ENCODE measurements around the gene CCR9.

Gene CCR9

DNA sequence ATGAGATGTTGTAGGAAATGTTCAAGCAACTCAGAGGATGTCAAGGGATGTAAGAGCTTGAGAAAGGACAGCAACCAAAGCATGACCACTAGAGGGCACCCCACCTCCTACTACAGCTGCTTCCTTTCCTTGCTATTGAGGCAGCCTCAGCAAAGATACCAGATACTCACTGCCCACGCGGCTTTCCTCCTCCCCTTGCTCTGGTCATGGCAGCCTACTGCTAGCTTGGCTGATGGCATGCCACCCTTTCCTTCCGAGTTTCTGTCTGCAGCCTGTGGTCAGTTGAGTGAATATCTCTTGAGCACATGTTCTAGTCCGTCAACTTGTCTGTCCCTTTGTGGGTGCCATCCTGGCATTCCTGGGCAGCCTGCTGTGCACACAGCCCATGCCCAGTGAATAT is 52.5 kb downstream of the CCR9 start:
- Histone ChIP-seq H3K27me3 (ENCODE audit: control insufficient read depth, insufficient read depth, low read length) (no peaks in the 10 kb centered on the region), H3K27ac (ENCODE audit: low read depth, low read length) (no peak overlapping the region), H3K9me3 (ENCODE audit: control insufficient read depth, insufficient read depth, low read depth, low read length) (no peaks in the 10 kb centered on the region), H3K9ac (ENCODE audit: low read length) (no peak overlapping the region), H3K4me1 (ENCODE audit: control insufficient read depth, insufficient read depth, low read length) (peaks cover 14% of the 10 kb centered on the region; the same call in 1 of the 2 replicates), H3K4me3 (ENCODE audit: low read depth, low read length) (no peak overlapping the region), H3K36me3 (ENCODE audit: control insufficient read depth, insufficient read depth, low read length) (peaks cover 32% of the 10 kb centered on the region)

DNA sequence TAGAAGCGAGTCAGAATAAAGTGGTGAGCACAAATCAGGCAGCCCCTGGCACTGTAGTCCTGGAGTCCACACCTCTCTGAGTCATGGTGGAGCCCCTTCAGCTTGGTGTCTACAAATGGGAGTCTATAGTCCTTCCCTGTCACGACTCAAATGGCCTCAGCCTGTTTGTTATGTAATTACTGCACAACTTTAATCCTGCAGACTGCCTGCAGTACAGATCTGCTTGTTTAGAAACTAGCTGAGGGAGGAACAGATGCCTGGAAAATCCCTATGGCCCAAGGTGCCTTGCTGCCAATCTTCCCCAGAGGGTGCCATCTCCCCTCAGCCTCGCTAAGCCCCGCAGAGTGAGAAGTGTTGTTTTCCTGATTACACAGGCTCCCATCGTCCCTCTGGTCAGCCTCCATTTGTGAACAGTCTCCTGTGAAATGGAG is 53.0 kb downstream of the CCR9 start:
- Histone ChIP-seq H3K9ac (ENCODE audit: low read length) (no peak overlapping the region), H3K4me3 (ENCODE audit: low read depth, low read length) (no peak overlapping the region), H3K4me1 (ENCODE audit: control insufficient read depth, insufficient read depth, low read length) (peaks cover 14% of the 10 kb centered on the region; the same call in 1 of the 2 replicates), H3K36me3 (ENCODE audit: control insufficient read depth, insufficient read depth, low read length) (peaks cover 32% of the 10 kb centered on the region), H3K27ac (ENCODE audit: low read depth, low read length) (no peak overlapping the region), H3K27me3 (ENCODE audit: control insufficient read depth, insufficient read depth, low read length) (no peaks in the 10 kb centered on the region), H3K9me3 (ENCODE audit: control insufficient read depth, insufficient read depth, low read depth, low read length) (no peaks in the 10 kb centered on the region)

DNA sequence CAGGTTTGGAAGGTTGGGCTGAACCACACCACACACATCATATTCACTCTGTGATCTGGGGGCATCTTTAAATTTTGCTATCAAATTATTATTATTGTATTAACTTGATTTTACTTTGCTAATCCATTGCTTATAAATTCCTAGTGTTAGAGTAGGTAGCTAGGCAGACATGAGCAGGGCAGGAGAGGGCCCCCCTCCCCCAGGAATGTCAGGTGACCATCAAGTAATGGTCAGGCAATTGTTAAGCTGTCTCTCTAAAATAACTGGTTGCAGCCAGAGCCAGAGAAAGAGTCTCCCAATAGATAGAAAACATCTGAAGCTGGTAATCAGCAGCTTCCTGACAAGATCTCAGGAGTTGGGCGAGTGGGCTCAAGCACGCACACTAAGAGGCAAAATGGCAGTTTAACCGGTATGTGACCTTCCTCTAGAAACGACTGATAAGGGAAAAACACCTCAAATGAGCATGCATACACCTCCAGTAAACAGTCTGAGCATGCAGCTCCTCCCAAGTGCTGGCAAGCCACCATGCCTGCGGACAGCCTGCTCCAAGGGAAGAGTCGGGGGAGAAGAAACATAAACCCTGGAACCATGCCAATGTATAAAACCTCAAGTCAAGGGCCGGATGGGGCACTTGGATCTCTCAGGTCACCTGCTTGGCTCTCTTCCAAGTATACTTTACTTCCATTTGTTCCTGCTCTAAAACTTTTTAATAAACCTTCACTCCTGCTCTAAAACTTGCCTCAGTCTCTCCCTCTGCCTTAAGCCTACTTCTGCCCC is 53.8 kb downstream of the CCR9 start:
- Histone ChIP-seq H3K27me3 (ENCODE audit: control insufficient read depth, insufficient read depth, low read length) (no peaks in the 10 kb centered on the region), H3K9me3 (ENCODE audit: control insufficient read depth, insufficient read depth, low read depth, low read length) (no peaks in the 10 kb centered on the region), H3K9ac (ENCODE audit: low read length) (no peak overlapping the region), H3K4me1 (ENCODE audit: control insufficient read depth, insufficient read depth, low read length) (peaks cover 14% of the 10 kb centered on the region; the same call in 1 of the 2 replicates), H3K4me3 (ENCODE audit: low read depth, low read length) (no peak overlapping the region), H3K27ac (ENCODE audit: low read depth, low read length) (no peak overlapping the region), H3K36me3 (ENCODE audit: control insufficient read depth, insufficient read depth, low read length) (peaks cover 26% of the 10 kb centered on the region)

GRCh38 chr3:45940781-45941365 is 54.5 kb downstream of the CCR9 start:
- H3K9ac ChIP-seq (ENCODE audit: low read length) = no peak overlapping the region
- no peaks in the 10 kb centered on the region for H3K27me3 ChIP-seq (ENCODE audit: control insufficient read depth, insufficient read depth, low read length)
- H3K9me3 ChIP-seq (ENCODE audit: control insufficient read depth, insufficient read depth, low read depth, low read length) = no peaks in the 10 kb centered on the region
- no peak overlapping the region for H3K4me3 ChIP-seq (ENCODE audit: low read depth, low read length)
- no peak overlapping the region for H3K27ac ChIP-seq (ENCODE audit: low read depth, low read length)
- H3K36me3 ChIP-seq (ENCODE audit: control insufficient read depth, insufficient read depth, low read length) = peaks cover 21% of the 10 kb centered on the region
- peaks cover 14% of the 10 kb centered on the region; the same call in 1 of the 2 replicates for H3K4me1 ChIP-seq (ENCODE audit: control insufficient read depth, insufficient read depth, low read length)

DNA sequence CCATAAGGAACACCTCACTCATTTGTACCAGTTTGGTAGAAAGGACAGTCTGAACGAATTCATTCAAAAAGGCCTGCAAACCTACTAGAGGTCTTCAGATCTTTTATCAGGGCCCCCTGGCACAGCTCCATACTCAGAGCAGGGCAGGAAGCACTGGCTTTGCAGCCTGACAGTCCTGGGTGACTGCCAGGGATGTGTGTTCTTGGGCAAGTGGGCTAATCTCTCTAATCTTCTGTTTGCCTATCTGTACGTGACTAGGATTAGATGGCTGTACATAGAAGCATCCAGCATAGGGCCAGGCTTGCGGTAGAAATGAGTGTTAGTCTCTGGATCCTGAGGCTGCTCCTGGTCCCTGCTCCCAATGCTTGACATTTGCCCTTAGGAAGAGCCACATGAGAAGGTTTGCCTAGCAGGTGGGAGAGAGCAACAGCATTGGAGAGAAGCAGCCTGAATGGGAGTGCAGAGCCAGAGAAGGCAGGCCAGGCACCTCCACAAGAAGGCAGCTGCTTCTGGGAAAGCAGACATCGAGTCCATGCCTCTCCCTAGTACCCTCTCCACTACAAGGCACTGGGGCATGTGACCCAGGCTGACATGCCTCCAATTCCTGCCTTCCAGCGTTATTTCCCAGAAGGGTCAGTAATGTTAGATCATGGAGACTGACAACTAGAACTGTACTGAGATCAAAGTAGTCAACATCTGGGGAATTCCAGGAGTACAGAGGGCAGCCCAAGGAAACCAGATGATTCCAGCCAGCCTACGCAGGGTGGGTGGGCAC is 55.9 kb downstream of the CCR9 start:
- no peaks in the 10 kb centered on the region for H3K27me3 ChIP-seq (ENCODE audit: control insufficient read depth, insufficient read depth, low read length)
- H3K4me1 ChIP-seq (ENCODE audit: control insufficient read depth, insufficient read depth, low read length) = peaks cover 14% of the 10 kb centered on the region; the same call in 1 of the 2 replicates
- no peak overlapping the region for H3K9ac ChIP-seq (ENCODE audit: low read length)
- H3K9me3 ChIP-seq (ENCODE audit: control insufficient read depth, insufficient read depth, low read depth, low read length) = no peaks in the 10 kb centered on the region
- peaks cover 18% of the 10 kb centered on the region for H3K36me3 ChIP-seq (ENCODE audit: control insufficient read depth, insufficient read depth, low read length)
- no peak overlapping the region for H3K4me3 ChIP-seq (ENCODE audit: low read depth, low read length)
- no peak overlapping the region for H3K27ac ChIP-seq (ENCODE audit: low read depth, low read length)

DNA sequence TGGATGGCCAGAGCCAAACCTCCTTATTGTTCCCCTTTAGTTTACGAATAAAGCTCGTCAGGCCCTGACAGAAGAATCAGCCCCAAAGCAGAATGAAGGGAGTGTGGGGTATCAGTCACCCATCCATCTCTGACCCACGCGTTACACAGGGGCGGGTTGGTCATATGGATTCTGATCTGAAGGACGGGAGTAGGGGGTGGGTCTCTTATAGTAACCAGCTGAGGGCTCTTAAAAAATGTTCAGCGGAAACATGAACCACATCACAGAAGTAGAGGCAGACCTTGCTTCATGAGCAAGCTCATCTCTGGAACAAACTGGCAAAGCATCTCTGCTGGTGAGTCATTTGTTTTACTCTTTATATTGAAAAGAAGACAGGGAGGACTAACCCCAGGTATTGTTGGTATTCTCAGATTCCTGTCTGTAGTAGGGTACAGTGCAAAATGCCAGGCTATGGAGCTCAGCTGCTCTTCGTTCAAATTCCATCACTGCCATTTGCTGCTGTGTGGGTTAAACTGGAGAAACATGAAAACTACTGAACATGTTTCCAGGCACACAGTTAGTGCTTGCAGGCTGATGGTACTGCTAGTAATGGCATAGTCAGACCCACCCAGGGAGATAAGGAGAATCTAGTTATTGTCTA is 57.0 kb downstream of the CCR9 start, which contains the start of gene CXCR6:
CXCR6 (plus strand) TSS at position 258 of the 640 bp plus-strand sequence. CDS start 3,018 bp downstream, outside the sequence.
- no peak within 1 kb of the TSS for H3K27ac ChIP-seq (ENCODE audit: low read depth, low read length)

DNA sequence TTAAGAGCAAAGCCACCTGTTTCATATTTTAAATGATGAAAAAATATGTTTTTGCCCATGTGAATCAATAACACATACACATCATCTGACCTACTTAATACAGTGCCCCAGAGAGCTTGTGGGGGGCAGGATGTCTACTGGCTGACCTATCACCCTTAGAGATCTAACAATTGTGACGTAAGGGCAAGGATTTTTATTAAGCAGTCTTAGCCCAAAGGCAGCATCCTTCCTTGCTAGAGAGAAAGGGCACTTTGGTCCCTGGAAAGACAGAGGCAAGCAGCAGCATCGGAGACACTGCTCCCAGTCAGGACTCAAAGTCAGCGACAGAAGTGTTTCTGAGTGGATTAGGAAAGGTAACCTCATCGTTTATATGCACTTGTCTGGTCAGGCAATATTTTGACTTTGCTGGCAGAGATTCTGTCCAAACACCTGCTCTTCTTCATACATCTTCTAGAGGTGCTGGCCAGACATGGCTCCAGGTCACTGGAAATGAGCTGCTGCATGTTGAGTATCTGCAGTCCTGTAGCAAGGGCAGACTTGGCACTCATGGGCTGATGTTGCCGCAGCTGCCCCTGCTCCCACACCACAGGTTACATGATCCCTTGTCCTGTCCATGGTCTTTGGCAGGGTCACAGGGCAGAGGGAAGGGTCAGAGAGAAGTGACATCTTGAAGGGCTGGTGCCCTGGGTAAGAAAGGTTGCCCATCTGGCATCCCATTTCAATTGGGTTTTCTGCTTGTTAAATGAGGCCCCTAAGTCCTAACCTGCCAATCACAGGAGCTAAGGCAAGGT is 58.7 kb downstream of the CCR9 start:
- H3K4me1 ChIP-seq (ENCODE audit: control insufficient read depth, insufficient read depth, low read length) = 0 out of 2 replicates have a peak, but pooled peaks cover 2% of the 10 kb centered on the region
- no peak overlapping the region for H3K9ac ChIP-seq (ENCODE audit: low read length)
- no peak overlapping the region for H3K4me3 ChIP-seq (ENCODE audit: low read depth, low read length)
- H3K9me3 ChIP-seq (ENCODE audit: control insufficient read depth, insufficient read depth, low read depth, low read length) = no peaks in the 10 kb centered on the region
- H3K27me3 ChIP-seq (ENCODE audit: control insufficient read depth, insufficient read depth, low read length) = no peaks in the 10 kb centered on the region
- peaks cover 40% of the 10 kb centered on the region for H3K36me3 ChIP-seq (ENCODE audit: control insufficient read depth, insufficient read depth, low read length)
- H3K27ac ChIP-seq (ENCODE audit: low read depth, low read length) = no peak overlapping the region

More for the DNA sequence above, 57.0 kb downstream of the CCR9 start, which contains the start of gene CXCR6:
- Histone ChIP-seq H3K4me1 (ENCODE audit: control insufficient read depth, insufficient read depth, low read length) (peaks cover 14% of the 10 kb centered on the region; the same call in 1 of the 2 replicates), H3K9ac (ENCODE audit: low read length) (no peak within 1 kb of the TSS), H3K27me3 (ENCODE audit: control insufficient read depth, insufficient read depth, low read length) (no peaks in the 10 kb centered on the region), H3K9me3 (ENCODE audit: control insufficient read depth, insufficient read depth, low read depth, low read length) (no peaks in the 10 kb centered on the region), H3K36me3 (ENCODE audit: control insufficient read depth, insufficient read depth, low read length) (peaks cover 23% of the 10 kb centered on the region), H3K4me3 (ENCODE audit: low read depth, low read length) (no peak within 1 kb of the TSS)

GRCh38 chr3:45946307-45946706 is 60.0 kb downstream of the CCR9 start:
- Histone ChIP-seq H3K36me3 (ENCODE audit: control insufficient read depth, insufficient read depth, low read length) (peaks cover 52% of the 10 kb centered on the region), H3K9me3 (ENCODE audit: control insufficient read depth, insufficient read depth, low read depth, low read length) (no peaks in the 10 kb centered on the region), H3K27ac (ENCODE audit: low read depth, low read length) (no peak overlapping the region), H3K27me3 (ENCODE audit: control insufficient read depth, insufficient read depth, low read length) (no peaks in the 10 kb centered on the region), H3K4me3 (ENCODE audit: low read depth, low read length) (no peak overlapping the region), H3K9ac (ENCODE audit: low read length) (no peak overlapping the region), H3K4me1 (ENCODE audit: control insufficient read depth, insufficient read depth, low read length) (no peaks in the 10 kb centered on the region)

- Histone ChIP-seq H3K4me3 (ENCODE audit: low read depth, low read length) (no peak overlapping the region), H3K4me1 (ENCODE audit: control insufficient read depth, insufficient read depth, low read length) (no peaks in the 10 kb centered on the region), H3K9ac (ENCODE audit: low read length) (no peak overlapping the region), H3K36me3 (ENCODE audit: control insufficient read depth, insufficient read depth, low read length) (peaks cover 58% of the 10 kb centered on the region), H3K9me3 (ENCODE audit: control insufficient read depth, insufficient read depth, low read depth, low read length) (no peaks in the 10 kb centered on the region), H3K27ac (ENCODE audit: low read depth, low read length) (no peak overlapping the region), H3K27me3 (ENCODE audit: control insufficient read depth, insufficient read depth, low read length) (no peaks in the 10 kb centered on the region)
Observed at GRCh38 chr3:45946875-45947274, 60.5 kb downstream of the CCR9 start.

- Histone ChIP-seq H3K9ac (ENCODE audit: low read length) (no peak overlapping the region), H3K4me1 (ENCODE audit: control insufficient read depth, insufficient read depth, low read length) (no peaks in the 10 kb centered on the region), H3K4me3 (ENCODE audit: low read depth, low read length) (no peak overlapping the region), H3K9me3 (ENCODE audit: control insufficient read depth, insufficient read depth, low read depth, low read length) (no peaks in the 10 kb centered on the region), H3K36me3 (ENCODE audit: control insufficient read depth, insufficient read depth, low read length) (peaks cover 63% of the 10 kb centered on the region), H3K27me3 (ENCODE audit: control insufficient read depth, insufficient read depth, low read length) (no peaks in the 10 kb centered on the region), H3K27ac (ENCODE audit: low read depth, low read length) (no peak overlapping the region)
Observed at GRCh38 chr3:45947361-45947760, 61.0 kb downstream of the CCR9 start.

Measured in HUES6 (cell line).